Prostate gland (tissue), 2 donors: ENCODE results near the gene NUP210. TPM values are rescaled to one million over a fixed set of nuclear protein-coding genes. Genes with fewer than 3 reads are reported as not detected.

Source experiments
- DNase-seq: peaks from one replicate; pipeline ENCODE4 v3.0.0-alpha.2; 2019; ENCODE audit warnings: low spot score
- H3K27ac ChIP-seq, 2 donors: fragments of 200-600 bp; sonication (generic); 2 replicates each; pipeline ENCODE4 v1.5.1; 2017 to 2019
- H3K27me3 ChIP-seq: fragments of 200-600 bp; sonication (generic); replicated peaks from 2 replicates; pipeline ENCODE4 v1.5.1; 2019; ENCODE audit not compliant: insufficient read depth
- H3K36me3 ChIP-seq, 2 donors: fragments of 200-600 bp; sonication (generic); 1 replicate in 1 of 2; 2 replicates in 1 of 2; pipeline versions ENCODE4 v1.5.1 to v1.8.1; 2017 to 2019
- H3K4me1 ChIP-seq: fragments of 200-600 bp; sonication (generic); replicated peaks from 2 replicates; pipeline ENCODE4 v1.5.1; 2019
- H3K4me3 ChIP-seq, 2 donors: fragments of 200-600 bp; sonication (generic); 2 replicates each; pipeline ENCODE4 v1.5.1; 2017 to 2019
- H3K9me3 ChIP-seq: fragments of 200-600 bp; sonication (generic); 2 replicates; pipeline ENCODE4 v1.5.1; 2017
- CTCF ChIP-seq, 4 experiments: fragments of 200-600 bp in 2 of 4; fragments of 450-650 bp in 2 of 4; sonication (generic) in 2 of 4; IDR thresholded peaks; 1 replicate in 3 of 4; 2 replicates in 1 of 4; pipeline ENCODE4 v1.5.1; 2016 to 2019; ENCODE audit warnings: antibody characterized with exemption in 4 of 4, mild to moderate bottlenecking in 2 of 4, moderate library complexity in 2 of 4
- POLR2A ChIP-seq: fragments of 450-650 bp; IDR thresholded peaks from one replicate; pipeline ENCODE4 v1.6.1; 2016; ENCODE audit warnings: antibody characterized with exemption, mild to moderate bottlenecking
- POLR2AphosphoS5 ChIP-seq: sonication (generic); formaldehyde crosslinking; IDR thresholded peaks from one replicate; pipeline ENCODE4 v1.6.1; 2017; ENCODE audit warnings: antibody characterized with exemption
- WGBS: methylation state at CpG from one replicate; pipeline ENCODE4 v1.1.5; 2018; 5-methylcytosine and 5-hydroxymethylcytosine counted together
- intact Hi-C: fragments of 100-400 bp; cut with DNase I; formaldehyde crosslinking; loops from one replicate; pipeline ENCODE4 v1.14.2; 2022
- total RNA-seq, 2 donors: library from RNA; depleted of rRNA; stranded (reverse); fragments of >200 nt; gene quantifications; one replicate each; pipeline ENCODE4 v1.1.0, GENCODE V29; 2016

Gene NUP210
- total RNA-seq, 2 donors from 2014 or later, result 10.6 to 31.2 TPM

GRCh38 chr3:13314877-13315276, 105.2 kb downstream of the NUP210 start:
- Histone ChIP-seq H3K4me1 (no peaks in the 10 kb centered on the region), H3K36me3 (no peaks in the 10 kb centered on the region), H3K27ac (no peak overlapping the region), H3K4me3 (no peak overlapping the region), H3K27me3 (no peaks in the 10 kb centered on the region), H3K9me3 (no peaks in the 10 kb centered on the region)
- intact Hi-C loops, result no loop called here
- TF ChIP-seq POLR2A (no peak), CTCF (IDR thresholded peaks at IDR 0.05) (no peak), POLR2AphosphoS5 (no peak)
- DNase-seq, result no peak
- 76% methylated on average over 3 of the region's 3 CpGs for WGBS

DNA sequence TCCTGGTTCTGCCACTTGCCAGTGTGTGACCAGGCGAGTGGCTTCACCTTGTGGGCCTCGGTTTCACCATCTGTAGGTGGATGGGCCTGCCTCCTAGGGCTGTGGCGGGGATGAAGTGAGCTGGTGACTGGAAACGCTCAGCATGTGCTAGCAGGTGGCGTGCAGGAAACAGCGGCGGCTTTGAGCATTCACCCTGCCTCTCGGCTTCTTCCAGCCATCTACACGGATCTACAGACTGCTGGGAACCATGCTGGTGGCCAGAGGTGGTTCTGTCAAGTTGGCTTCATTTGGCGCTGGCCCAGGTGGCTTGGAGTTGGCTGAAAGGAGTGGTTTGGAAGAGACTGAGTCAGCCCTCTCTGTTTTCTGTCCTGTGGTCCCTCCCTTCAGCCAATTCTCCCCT, 106.3 kb downstream of the NUP210 start:
- intact Hi-C loops, result no loop called here
- DNase-seq, result no peak
- no peaks in the 10 kb centered on the region for H3K4me1 ChIP-seq
- no peaks in the 10 kb centered on the region for H3K36me3 ChIP-seq
- no peaks in the 10 kb centered on the region for H3K27me3 ChIP-seq
- H3K27ac ChIP-seq, result no peak overlapping the region
- no peaks in the 10 kb centered on the region for H3K9me3 ChIP-seq
- H3K4me3 ChIP-seq, result no peak overlapping the region
- TF ChIP-seq POLR2A (no peak), CTCF (IDR thresholded peaks at IDR 0.05) (no peak), POLR2AphosphoS5 (no peak)
- 89% methylated on average over 10 of the region's 10 CpGs for WGBS

DNA sequence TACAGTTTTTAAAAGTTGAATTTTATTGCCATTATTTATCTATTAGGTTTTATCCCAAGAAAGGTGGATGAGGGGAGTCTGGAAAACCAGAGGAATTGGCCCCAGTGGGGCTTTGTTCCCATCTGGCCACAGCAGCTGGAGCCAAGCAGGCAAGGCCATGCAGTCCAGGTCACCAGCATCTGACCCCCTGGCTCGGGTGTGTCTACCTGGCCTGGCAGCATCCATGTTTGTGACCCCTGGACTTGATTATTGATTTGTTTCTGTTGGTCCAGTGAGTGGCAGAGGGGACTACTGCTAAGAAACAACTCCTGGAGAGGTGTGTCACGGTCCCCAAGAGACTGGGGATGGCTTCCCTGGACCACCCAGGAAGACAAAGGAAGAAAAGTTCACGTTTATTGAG, 111.1 kb downstream of the NUP210 start:
- Histone ChIP-seq H3K27me3 (no peaks in the 10 kb centered on the region), H3K36me3 (no peaks in the 10 kb centered on the region), H3K9me3 (no peaks in the 10 kb centered on the region), H3K4me1 (no peaks in the 10 kb centered on the region), H3K27ac (no peak overlapping the region), H3K4me3 (no peak overlapping the region)
- 78% methylated on average over 3 of the region's 3 CpGs for WGBS
- intact Hi-C loops, result no loop called here
- DNase-seq, result no peak
- no peak for TF ChIP-seq POLR2AphosphoS5
- TF ChIP-seq POLR2A, result no peak
- TF ChIP-seq CTCF (IDR thresholded peaks at IDR 0.05), result no peak

GRCh38 chr3:13308380-13308801, 111.7 kb downstream of the NUP210 start:
- Histone ChIP-seq H3K4me1 (no peaks in the 10 kb centered on the region), H3K36me3 (no peaks in the 10 kb centered on the region), H3K9me3 (no peaks in the 10 kb centered on the region), H3K4me3 (no peak overlapping the region), H3K27me3 (no peaks in the 10 kb centered on the region), H3K27ac (no peak overlapping the region)
- 20% methylated on average over 6 of the region's 6 CpGs for WGBS
- TF ChIP-seq POLR2AphosphoS5 (no peak), CTCF (IDR thresholded peaks at IDR 0.05) (peak in 1 of 4 experiments; percentile 29)
- intact Hi-C loops, result no loop called here
- no peak for DNase-seq

DNA sequence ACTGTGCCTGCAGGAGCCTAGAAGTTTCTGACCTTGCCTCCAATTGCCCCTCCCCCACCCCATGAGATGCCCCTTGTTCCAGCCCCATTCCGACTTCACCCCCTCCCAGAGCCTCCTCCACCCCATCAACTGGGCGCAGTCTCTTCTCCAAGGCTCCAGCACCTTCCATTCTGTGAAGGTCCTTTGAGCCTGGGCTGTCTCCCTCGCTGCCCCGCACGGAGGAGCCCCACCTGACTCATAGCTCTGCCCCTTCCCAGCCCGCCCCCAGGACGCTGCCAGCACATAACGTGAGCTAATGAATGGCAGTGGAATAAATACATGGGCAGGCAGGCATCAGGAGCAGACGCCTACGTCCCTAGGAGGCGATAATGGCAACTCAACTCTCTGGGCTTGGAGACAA, 113.1 kb downstream of the NUP210 start:
- Histone ChIP-seq H3K4me1 (no peaks in the 10 kb centered on the region), H3K4me3 (no peak overlapping the region), H3K27ac (no peak overlapping the region), H3K27me3 (no peaks in the 10 kb centered on the region), H3K9me3 (no peaks in the 10 kb centered on the region), H3K36me3 (no peaks in the 10 kb centered on the region)
- intact Hi-C loops, result no loop called here
- TF ChIP-seq CTCF (IDR thresholded peaks at IDR 0.05) (no peak), POLR2AphosphoS5 (no peak), POLR2A (no peak)
- 74% methylated on average over 11 of the region's 11 CpGs for WGBS
- DNase-seq, result no peak
